LNCaP clone FGC (cell line): ENCODE data around the gene FEN1.

Source experiments
- DNase-seq: peaks from one replicate; pipeline ENCODE4 v3.0.0-alpha.2; 2011; ENCODE audit warnings: low read depth
- H3K4me3 ChIP-seq: 2 replicates; pipeline ENCODE4 v1.5.1; 2011; ENCODE audit warnings: mild to moderate bottlenecking, low read depth, low read length, control low read depth
- TF ChIP-seq, protein P1 (sequence below): IDR thresholded peaks from 2 replicates; pipeline ENCODE4 v1.5.1; 2012; ENCODE audit warnings: mild to moderate bottlenecking; ENCODE audit not compliant: control insufficient read depth, insufficient read depth; ENCODE audit errors: extremely low read depth

FEN1 gene

DNA sequence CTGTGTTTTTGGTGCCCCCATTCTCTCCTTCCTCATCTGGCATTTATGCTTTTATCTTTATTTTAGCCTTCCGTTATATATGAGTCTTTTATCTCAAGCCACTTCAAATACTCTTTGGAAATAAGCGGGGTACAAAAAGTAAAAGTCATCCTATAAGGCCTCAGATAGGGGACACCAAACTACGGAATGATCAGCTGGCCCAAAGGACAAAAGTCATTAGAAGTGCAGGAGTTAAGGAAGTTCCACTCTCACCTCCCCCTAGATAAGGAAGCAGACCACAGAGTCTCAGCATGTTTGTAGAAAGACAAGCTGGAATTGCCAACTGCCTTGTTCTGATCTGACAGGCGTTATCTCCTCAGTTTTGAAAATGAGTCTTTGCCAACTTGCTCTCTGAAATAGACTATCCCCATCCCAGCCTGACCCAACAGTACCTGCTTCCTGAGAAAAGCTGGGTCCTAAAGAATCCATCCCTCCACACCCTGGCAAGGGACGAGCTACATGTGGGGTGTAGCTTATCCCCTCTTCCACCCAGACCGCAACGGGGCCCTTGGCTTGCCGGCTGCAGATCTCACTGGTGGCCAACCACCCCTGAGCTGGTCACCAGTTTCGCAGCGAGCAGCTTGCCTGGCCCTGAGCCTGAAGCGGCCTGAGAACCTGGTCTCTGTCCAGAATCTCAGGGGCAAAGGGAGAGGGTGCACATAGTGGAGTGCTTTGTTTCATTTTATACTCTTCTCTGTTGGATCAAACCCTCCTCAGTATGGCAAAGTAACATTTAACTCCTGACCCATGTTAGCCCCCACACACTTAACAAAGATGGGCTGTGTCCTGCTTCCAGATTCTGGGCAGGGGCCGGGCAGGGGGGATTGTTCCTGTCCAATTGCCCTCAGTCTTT lies 49.2 kb downstream of the FEN1 start:
- TF ChIP-seq, protein P1, sequence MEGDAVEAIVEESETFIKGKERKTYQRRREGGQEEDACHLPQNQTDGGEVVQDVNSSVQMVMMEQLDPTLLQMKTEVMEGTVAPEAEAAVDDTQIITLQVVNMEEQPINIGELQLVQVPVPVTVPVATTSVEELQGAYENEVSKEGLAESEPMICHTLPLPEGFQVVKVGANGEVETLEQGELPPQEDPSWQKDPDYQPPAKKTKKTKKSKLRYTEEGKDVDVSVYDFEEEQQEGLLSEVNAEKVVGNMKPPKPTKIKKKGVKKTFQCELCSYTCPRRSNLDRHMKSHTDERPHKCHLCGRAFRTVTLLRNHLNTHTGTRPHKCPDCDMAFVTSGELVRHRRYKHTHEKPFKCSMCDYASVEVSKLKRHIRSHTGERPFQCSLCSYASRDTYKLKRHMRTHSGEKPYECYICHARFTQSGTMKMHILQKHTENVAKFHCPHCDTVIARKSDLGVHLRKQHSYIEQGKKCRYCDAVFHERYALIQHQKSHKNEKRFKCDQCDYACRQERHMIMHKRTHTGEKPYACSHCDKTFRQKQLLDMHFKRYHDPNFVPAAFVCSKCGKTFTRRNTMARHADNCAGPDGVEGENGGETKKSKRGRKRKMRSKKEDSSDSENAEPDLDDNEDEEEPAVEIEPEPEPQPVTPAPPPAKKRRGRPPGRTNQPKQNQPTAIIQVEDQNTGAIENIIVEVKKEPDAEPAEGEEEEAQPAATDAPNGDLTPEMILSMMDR, result no peak
- no peak overlapping the region for H3K4me3 ChIP-seq
- DNase-seq, result no peak

DNA sequence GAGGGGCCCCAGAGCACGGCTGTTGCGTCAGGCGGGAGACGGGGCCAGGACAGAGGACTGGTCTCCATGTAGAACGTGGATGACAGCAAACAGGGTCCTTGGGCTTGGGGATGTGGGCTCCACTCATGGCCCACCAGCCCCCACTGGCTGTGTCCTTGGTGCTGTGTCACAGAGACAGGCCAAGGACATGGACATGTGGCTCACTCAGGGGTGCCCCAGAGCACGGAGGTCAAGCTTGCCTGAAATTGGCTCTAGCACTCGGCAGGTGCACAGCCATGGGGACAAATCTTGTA lies 49.8 kb downstream of the FEN1 start:
- TF ChIP-seq, protein P1, result no peak
- H3K4me3 ChIP-seq, result no peak overlapping the region
- DNase-seq, result no peak

GRCh38 chr11:61844909-61845565 lies 52.3 kb downstream of the FEN1 start:
- H3K4me3 ChIP-seq, result no peak overlapping the region
- TF ChIP-seq, protein P1, result no peak
- DNase-seq, result no peak

GRCh38 chr11:61846362-61847020 lies 53.8 kb downstream of the FEN1 start:
- no peak for DNase-seq
- no peak overlapping the region for H3K4me3 ChIP-seq
- TF ChIP-seq, protein P1, result no peak
